Measurements from ENCODE around the gene NES.

The NES gene

DNA sequence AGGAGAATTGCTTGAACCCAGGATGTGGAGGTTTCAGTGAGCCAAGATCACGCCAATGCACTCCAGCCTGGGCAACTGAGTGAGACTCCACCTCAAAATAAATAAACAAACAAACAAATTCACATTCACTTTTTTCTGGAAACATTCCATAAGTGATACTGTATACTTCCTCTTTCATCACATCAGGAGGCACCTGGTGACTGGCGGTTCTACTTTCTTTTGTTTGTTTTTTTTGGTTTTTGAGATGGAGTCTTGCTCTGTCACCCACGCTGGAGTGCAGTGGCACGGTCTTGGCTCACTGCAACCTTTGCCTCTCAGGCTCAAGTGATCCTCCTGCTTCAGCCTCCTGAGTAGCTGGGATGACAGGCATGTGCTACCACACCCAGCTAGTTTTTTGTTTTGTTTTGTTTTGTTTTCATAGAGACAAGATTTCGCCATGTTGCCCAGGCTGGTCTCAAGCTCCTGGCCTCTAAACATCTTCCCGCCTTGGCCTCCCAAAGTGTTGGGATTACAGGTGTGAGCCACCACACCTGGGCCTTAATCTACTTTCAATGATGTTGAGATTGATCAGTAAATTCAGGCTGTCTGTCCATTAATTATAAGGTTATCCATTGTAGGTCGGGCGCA lies 47.3 kb downstream of the NES start:
- POLR2A ChIA-PET (ENCODE audit: low non-redundant PET): no interaction called here
- CTCF ChIA-PET: interaction anchor here (0.6 kb wide), 1 partner anchor 96 kb away, joined by 3 read pairs; no protein-coding TSS in a partner anchor
- no peak for TF ChIP-seq CTCF (conservative IDR thresholded peaks at IDR 0.05; ENCODE audit: low read depth)
- no peak overlapping the region for H3K27ac ChIP-seq
- DNase-seq (ENCODE audit: low spot score): no peak

GRCh38 chr1:156627313-156627880 lies 49.8 kb downstream of the NES start:
- peak; percentile 68 for TF ChIP-seq CTCF (conservative IDR thresholded peaks at IDR 0.05; ENCODE audit: low read depth)
- H3K27ac ChIP-seq: no peak overlapping the region
- DNase-seq (ENCODE audit: low spot score): no peak
- ChIA-PET CTCF (interaction anchor here (0.5 to 2.4 kb wide), 19 partner anchors 10 to 353 kb away, joined by 3 to 19 read pairs (median 4); no protein-coding TSS in a partner anchor), POLR2A (ENCODE audit: low non-redundant PET) (no interaction called here)

- ChIA-PET POLR2A (ENCODE audit: low non-redundant PET) (no interaction called here), CTCF (interaction anchor here (0.6 to 2.4 kb wide), 4 partner anchors 32 to 264 kb away, joined by 3 to 19 read pairs (median 6); no protein-coding TSS in a partner anchor)
- DNase-seq (ENCODE audit: low spot score): no peak
- H3K27ac ChIP-seq: no peak overlapping the region
- peak; percentile 42 for TF ChIP-seq CTCF (conservative IDR thresholded peaks at IDR 0.05; ENCODE audit: low read depth)
Observed at GRCh38 chr1:156626079-156626438, 51.1 kb downstream of the NES start.

DNA sequence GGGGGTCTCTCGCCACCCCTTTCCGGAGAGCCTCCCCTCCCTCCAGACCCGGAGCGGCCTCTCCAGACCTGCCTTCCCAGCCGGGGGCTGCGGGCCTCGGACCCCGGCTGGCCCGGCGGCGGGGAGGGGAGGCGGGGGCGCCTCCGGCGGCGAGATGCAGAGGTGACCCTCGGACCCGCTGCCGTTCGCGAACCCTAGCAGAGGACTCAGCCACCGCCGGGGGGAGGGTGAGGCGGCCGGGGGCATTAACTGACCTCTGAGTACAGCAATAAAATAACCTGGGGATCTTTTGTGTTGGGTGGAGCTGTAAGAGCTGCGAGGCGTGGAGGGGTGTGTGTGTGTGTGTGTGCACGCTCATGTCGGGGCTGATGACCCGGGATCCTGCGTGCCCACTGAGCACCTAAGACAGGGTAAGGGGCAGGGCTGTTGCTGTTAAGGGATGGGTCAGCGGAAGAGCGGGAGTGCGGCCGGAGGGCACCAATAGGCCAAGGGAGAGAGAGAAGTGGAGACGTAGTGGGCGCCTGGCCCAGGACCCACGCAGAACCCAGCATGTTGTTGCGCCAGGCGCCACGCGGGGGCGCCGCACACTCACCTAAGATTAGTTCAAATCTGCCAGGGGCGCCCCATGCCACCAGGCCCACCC lies 51.6 kb downstream of the NES start:
- POLR2A ChIA-PET (ENCODE audit: low non-redundant PET): no interaction called here
- no peak for DNase-seq (ENCODE audit: low spot score)
- TF ChIP-seq CTCF (conservative IDR thresholded peaks at IDR 0.05; ENCODE audit: low read depth): peak; percentile 87
- CTCF ChIA-PET: interaction anchor here (0.7 to 2.4 kb wide), 8 partner anchors 20 to 101 kb away, joined by 3 to 19 read pairs (median 4); no protein-coding TSS in a partner anchor
- no peak overlapping the region for H3K27ac ChIP-seq

DNA sequence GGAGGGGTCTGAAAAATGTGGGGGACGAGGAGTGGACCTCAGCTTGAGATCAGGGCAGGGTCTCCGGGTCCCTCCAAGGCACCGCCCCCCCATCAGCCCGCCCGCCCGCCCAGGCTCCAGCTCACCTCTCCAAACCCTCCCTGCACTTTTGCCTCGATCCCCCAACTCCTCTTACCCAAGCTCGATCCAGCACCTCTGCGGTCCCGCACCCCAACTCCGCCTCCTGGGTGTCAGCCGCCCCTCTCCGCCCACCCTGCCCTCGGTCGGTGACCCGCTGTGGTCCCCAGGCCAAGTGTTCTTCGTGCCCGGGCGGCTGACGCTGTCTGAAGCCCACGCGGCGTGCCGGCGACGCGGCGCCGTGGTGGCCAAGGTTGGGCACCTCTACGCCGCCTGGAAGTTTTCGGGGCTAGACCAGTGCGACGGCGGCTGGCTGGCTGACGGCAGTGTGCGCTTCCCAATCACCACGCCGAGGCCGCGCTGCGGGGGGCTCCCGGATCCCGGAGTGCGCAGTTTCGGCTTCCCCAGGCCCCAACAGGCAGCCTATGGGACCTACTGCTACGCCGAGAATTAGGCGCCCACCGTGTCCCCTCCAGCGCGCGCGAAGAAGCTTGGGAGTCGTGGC lies 52.3 kb downstream of the NES start:
- CTCF ChIA-PET: interaction anchor here (0.6 to 2.2 kb wide), 17 partner anchors 18 to 239 kb away, joined by 3 to 8 read pairs (median 4); partner anchors contain the start of genes CRABP2 and NES
- H3K27ac ChIP-seq: no peak overlapping the region
- TF ChIP-seq CTCF (conservative IDR thresholded peaks at IDR 0.05; ENCODE audit: low read depth): no peak
- POLR2A ChIA-PET (ENCODE audit: low non-redundant PET): no interaction called here
- DNase-seq (ENCODE audit: low spot score): no peak

All from RWPE1 (cell line).